Muscle of arm (tissue), 14 donors: ENCODE measurements around the gene WDR91. TPM values are rescaled to one million over a fixed set of nuclear protein-coding genes. Genes with fewer than 3 reads are reported as not detected.

Experiments used
- DNase-seq: peaks from one replicate; pipeline ENCODE4 v3.0.0-alpha.2; 2013
- long read RNA-seq, 11 donors: transcript quantifications; one replicate each; lab custom pipeline, GENCODE V29; 2026
- polyA plus RNA-seq, 12 donors: library from polyadenylated mRNA; unstranded; fragments of 120-200 nt; gene quantifications; one replicate each; pipeline ENCODE4 v1.2.1, GENCODE V29; 2013; ENCODE audit not compliant: insufficient read length in 12 of 12

Gene WDR91
- 10 to 100 TPM in 4 of 12 donors, 1 to 10 TPM in 7, not detected in 1; 7.8 to 24.3 (median 9.5) TPM for polyA plus RNA-seq
- long read RNA-seq, donor 1 = 0 reads
- long read RNA-seq, donor 2, full-length matches to known transcripts = 2 of 2 reads
- long read RNA-seq, donor 2, partial matches to known transcripts = 0 of 2 reads
- long read RNA-seq, donor 2, other reads (novel, unspliced or antisense) = 0 of 2 reads
- long read RNA-seq, donor 3 = 0 reads
- long read RNA-seq, donor 4 = 0 reads
- long read RNA-seq, donor 5, partial matches to known transcripts = 0 of 1 reads
- long read RNA-seq, donor 5, other reads (novel, unspliced or antisense) = 0 of 1 reads
- long read RNA-seq, donor 6, full-length matches to known transcripts = 1 of 1 reads
- long read RNA-seq, donor 6, partial matches to known transcripts = 0 of 1 reads
- long read RNA-seq, donor 6, other reads (novel, unspliced or antisense) = 0 of 1 reads
- long read RNA-seq, donor 7 = 0 reads
- long read RNA-seq, donor 8 = 0 reads
- long read RNA-seq, donor 9 = 0 reads
- long read RNA-seq, donor 10, full-length matches to known transcripts = 3 of 3 reads
- long read RNA-seq, donor 10, partial matches to known transcripts = 0 of 3 reads
- long read RNA-seq, donor 10, other reads (novel, unspliced or antisense) = 0 of 3 reads
- long read RNA-seq, donor 11 = 0 reads

GRCh38 chr7:135211179-135211945 is at the start of gene WDR91:
Gene WDR91, minus strand, starts transcription at chr7:135211526. Its CDS starts 24 bp downstream, at chr7:135211502.
- DNase-seq = peak; percentile 95

- no peak for DNase-seq
These were observed 49.1 kb upstream of the WDR91 start for GRCh38 chr7:135260470-135260869.

DNA sequence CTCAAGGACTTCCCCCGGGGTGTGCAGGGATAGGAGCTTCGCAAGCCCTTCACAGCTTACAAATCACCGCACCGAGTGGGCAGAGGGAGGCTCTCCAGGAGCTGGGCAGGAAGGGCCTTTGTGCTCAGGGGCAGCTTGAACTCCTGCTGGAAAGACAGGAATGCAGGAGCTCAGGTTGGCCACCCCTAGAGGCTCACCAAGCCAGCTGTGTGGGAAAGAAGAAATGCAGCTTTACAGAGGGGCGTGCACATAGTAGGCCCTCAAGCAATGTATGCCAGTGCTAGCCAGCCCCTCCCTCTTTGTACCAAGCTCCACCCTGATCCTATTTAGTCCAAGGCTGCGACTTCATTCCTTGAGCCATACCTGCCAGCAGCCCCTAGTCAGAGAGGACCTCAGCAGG is 48.4 kb upstream of the WDR91 start:
- no peak for DNase-seq

- DNase-seq = no peak
These were observed 47.3 kb upstream of the WDR91 start for GRCh38 chr7:135258585-135258984.

GRCh38 chr7:135257790-135258189 is 46.5 kb upstream of the WDR91 start:
- DNase-seq = no peak

GRCh38 chr7:135253851-135254771 is 42.8 kb upstream of the WDR91 start:
- peak; percentile 62 for DNase-seq

DNA sequence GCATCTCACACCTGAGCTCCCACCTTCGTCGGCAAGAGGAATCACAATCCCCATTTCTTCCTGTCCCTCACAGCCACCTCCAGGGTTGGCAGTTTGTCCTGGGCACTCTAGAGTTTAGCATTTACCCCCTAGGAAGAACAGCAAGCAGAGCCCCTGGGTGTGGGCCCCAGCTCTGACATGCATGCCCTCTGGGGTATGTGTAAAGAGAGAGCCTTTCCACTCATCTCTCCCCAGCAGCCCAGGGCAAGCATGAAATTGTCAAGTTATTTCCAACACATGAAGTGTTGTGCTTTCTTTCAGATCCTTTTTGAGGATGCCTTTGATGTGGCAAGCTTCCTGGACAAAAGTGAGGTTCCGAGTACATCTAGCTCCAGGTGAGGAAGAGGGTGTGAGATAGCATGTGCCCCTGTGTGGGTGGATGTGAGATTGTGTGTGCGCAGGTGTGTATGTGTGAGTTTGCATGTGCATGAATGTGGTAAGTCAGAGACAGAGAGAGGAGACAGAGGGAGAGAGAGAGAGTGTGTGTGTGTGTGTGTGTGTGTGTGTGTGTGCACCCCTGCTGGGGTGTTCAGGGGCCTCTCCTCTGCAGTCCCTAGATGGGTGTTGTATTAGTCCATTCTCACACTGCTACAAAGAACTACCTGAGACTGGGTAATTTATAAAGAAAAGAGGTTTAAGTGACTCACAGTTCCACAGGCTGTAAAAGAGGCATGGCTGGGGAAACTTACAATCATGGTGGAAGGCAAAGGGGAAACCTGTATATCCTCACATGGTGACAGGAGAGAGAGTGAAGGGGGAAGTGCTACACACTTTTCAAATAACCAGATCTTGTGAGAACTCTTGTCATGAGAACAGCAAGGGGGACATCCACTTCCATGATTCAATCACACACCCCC is 40.4 kb upstream of the WDR91 start:
- DNase-seq = no peak

GRCh38 chr7:135248546-135248945 is 37.2 kb upstream of the WDR91 start:
- no peak for DNase-seq

GRCh38 chr7:135247746-135248471 is 36.6 kb upstream of the WDR91 start:
- no peak for DNase-seq

DNA sequence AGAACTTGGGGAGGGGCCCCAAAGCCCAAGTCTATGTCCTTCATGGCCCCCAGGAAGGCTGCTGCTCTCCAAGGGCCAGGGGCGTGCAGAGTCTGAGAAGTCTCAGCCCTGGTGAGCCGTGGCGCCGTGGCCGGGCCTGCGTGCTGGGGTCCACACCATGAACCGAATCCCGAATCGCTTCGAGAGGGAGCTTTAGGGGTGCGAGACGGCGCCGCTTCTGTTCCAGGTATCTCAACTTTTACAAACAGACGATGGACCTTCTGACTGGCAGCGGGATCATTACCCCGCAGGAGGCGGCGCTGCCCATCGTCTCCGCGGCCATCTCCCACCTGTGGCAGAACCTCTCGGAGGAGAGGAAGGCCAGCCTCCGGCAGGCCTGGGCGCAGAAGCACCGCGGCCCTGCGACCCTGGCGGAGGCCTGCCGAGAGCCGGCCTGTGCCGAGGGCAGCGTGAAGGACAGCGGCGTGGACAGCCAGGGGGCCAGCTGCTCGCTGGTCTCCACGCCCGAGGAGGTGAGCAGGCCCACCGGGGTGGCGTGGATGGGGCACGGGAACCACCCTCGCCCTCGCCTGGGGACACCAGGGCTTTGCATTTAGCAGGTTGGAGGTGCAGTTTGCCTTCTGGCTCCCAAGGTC is 35.0 kb upstream of the WDR91 start:
- no peak for DNase-seq

DNA sequence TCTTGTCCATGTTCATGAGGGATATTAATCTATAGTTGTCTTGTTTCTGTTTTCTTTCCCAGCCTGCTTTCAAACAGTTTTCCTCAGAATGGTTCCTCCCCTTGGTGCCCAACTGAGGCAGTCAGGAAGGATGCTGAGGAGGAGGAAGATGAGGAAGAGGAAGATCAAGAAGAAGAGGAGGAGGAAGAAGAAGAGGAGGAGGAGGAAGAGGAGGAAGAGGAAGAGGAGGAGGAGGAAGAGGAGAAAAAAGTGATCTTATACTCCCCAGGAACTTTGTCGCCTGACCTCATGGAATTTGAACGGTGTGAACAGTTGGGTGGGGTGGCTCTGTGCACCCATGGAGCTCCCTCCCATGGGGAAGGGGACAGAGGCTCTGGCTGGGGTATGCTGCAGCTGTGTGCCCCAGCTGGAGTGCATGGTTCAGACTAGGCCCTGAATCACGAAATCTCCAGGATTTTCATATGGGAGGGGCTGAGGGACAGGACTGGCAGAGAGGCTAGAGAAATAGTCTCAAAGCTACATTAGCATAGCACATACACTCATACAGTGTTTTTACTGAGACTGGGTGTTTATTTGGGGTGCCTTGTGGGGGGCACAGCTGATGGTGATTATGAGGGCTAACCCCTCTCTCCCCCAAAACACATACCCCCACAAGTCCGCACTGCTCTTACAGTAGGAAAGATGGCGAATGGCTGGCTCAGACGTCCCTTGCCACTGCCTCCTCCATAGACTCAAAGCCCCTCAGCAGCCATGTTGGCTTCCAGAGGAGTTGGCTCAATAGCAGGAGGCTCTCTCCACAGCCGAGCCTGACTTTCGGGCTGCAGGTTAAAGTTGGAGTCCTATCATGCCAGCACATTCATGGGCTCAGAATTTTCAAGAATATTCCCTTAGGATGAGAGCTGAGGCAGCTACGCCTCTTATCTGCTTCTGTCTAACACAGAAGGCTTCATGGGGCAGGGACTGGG is 34.2 kb upstream of the WDR91 start:
- no peak for DNase-seq

- DNase-seq = no peak
These were observed 30.9 kb upstream of the WDR91 start for GRCh38 chr7:135242096-135242684.

DNA sequence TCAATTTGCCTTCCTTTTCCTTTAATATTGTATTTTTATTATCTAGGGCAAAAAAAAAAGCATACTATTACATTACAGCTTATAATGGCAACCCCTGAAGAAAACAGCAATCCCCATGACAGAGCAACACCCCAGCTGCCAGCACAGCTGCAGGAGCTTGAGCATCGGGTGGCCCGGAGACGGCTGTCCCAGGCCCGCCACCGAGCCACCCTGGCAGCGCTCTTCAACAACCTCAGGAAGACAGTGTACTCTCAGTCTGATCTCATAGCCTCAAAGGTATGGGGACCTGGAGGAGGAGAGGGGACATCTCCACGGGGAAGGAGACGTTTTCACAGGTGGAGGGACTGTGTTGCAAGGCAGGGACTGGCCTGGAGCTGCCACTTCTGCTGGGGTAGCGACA is 29.1 kb upstream of the WDR91 start:
- no peak for DNase-seq

DNA sequence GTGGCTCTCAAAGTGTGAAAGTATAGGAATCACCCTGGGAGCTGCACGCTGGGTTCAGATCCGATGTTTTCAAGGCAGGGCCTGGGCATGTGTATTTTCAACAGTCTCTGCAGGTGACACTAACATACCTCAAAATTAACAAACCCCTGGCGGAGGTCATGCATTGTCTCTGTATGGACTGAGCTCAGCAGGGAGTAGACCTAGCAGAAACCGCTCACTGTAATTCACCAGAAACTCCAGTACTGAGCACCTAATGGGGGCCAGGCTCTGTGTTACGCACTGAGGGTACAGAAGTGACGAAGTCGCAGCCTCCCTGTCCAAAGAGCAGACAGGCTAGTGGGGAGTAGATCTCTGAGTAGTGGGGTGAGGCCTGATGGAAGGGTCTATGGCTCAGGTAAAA is 27.9 kb upstream of the WDR91 start:
- DNase-seq = no peak

GRCh38 chr7:135238112-135238744 is 26.9 kb upstream of the WDR91 start:
- DNase-seq = no peak

DNA sequence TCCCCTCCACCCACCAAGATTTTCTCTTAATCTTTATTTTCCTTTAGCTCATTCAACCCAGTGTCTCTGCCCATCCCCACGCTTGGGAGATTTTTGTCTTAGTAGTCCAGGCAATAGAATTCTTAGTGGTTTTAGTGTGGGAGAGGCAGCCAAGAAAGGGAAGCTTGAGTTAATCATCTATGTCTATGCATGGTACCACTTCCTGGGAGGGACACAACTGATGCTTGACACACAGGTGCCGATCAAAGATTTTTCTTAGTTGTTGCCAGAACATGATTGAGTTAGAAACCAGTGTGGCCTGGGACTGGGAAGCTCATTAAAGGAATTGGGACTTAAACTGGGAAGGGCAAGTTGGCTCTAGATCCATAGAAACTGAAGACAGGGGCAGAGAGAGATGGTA is 25.4 kb upstream of the WDR91 start:
- no peak for DNase-seq

DNA sequence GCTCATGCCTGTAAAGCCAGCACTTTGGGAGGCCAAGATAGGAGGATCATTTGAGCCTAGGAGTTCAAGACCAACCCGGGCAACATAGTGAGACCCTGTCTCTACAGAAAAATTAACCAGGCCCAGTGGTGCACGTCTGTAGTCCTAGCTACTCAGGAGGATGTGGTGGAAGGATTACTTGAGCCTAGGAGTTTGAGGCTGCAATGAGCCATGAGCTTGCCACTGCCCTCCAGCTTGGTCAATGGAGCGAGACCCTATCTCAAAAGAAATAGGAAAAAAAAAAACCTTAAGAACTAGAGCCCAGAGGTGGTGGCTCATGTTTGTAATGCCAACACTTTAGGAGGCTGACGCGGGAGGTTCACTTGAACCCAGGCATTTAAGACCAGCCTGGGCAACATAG is 24.5 kb upstream of the WDR91 start:
- DNase-seq = no peak
